Measurements from ENCODE around the gene MKX.

The MKX gene, protein sequence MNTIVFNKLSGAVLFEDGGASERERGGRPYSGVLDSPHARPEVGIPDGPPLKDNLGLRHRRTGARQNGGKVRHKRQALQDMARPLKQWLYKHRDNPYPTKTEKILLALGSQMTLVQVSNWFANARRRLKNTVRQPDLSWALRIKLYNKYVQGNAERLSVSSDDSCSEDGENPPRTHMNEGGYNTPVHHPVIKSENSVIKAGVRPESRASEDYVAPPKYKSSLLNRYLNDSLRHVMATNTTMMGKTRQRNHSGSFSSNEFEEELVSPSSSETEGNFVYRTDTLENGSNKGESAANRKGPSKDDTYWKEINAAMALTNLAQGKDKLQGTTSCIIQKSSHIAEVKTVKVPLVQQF

DNA sequence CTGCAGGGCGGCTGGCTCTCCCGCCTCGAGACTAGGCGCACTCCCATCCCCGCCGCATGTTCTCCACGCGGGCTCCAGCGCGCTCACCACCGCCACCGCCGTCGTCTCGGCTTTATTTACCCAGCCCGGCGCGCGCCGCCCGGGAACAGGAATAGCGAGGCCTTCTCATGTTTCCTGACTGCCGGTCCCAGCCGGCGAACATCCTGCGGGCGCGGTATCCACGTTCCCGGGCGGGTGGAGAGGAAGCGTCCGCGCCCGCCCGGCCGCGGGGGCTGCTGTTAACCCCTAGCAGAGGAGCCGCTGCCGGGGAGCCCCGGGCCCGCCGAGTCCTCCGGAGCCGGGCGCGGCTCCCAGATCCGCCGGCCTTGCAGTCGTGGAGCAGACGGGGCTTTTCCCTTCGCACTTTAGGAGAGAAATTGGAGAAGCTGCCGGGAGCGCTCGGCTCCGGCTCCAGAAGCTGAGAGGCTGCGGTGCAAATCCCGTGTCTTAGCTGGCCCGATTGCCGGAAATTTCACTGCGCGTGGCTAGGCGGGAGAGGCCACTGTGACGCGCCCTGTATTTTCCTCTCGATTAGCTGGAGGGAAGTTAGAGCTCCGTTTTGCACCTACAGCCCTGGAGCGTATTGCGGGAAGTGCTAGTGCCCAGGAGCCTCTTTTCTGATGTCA lies at the start of gene MKX:
Gene MKX (minus strand): TSS at position 88 of the 665 bp plus-strand sequence. CDS start 2,404 bp downstream, outside the sequence.
- no peak for DNase-seq (ENCODE audit: low read depth in 2 of 2)

DNA sequence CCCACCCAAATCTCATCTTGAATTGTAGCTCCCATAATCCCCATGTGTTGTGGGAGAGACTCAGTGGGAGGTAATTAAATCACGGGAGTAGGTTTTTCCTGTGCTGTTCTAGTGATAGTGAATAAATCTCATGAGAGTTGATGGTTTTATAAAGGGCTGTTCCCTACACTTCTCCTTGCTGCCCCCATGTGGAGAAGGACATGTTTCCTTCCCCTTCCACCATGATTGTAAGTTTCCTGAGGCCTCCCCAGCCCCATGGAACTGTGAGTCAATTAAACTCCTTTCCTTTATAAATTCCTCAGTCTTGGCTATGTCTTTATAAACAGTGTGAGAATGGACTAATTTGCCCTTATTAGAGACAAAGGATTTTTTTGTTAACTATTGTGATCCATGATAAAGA lies 48.5 kb upstream of the MKX start:
- no peak for DNase-seq (ENCODE audit: low read depth in 2 of 2)

DNA sequence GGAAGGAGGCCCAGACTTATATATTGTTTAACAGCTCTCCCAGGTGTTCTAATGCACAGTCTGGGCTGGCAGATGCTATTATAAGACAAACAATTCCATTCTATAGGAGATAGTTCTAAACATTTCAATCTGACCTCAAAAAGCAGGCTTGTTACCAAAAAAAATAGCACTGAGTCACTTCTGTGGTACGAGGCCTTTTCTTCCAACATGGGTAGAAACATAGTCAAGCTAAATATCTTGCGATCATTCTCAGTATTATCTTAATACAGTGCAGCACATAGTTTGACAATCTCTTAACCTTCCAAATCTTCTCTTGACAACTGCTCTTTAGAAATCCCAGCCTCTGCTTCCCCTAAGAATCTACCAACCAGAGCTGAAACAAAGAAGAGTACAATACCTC lies 46.6 kb upstream of the MKX start:
- no peak for DNase-seq (ENCODE audit: low read depth in 2 of 2)

DNA sequence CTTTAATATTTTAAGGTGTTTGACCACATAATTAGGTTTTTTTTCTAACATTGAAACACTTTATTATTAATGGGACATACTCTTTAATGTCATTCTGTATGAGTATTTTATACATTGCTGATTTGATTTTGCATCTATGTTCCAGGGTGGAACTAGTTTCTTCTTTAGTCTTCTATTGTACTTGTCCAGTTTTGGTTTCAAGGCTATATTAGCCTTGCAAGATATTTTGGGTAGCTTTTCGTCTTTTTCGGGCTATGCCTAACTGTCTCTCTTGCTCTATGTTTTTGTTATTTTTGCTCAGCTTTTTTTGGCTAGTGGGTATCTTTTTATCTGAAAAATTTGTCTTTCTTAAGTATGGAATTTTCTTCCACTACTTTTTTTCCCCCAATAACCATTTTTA lies 38.7 kb upstream of the MKX start:
- DNase-seq (ENCODE audit: low read depth in 2 of 2), result no peak

DNA sequence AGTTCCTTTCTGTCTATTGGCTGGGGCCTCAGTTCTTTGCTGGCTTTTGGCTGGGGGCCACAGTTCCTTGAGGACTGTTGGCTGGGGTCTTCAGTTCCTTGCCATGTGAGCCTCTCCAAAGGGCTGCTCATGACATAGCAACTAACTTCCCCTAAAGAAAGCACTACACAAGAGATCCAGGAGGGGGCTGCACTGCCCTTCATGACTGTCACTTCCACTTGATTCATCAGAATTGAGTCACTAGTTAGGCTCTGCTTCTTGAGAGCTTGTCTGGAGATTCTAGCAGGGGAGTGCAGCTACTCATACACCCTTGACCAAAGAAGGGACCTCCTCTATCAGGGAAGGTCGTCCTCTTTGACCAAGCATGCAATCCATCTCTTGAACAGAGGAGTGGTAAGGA lies 38.0 kb upstream of the MKX start:
- DNase-seq (ENCODE audit: low read depth in 2 of 2), result no peak

DNA sequence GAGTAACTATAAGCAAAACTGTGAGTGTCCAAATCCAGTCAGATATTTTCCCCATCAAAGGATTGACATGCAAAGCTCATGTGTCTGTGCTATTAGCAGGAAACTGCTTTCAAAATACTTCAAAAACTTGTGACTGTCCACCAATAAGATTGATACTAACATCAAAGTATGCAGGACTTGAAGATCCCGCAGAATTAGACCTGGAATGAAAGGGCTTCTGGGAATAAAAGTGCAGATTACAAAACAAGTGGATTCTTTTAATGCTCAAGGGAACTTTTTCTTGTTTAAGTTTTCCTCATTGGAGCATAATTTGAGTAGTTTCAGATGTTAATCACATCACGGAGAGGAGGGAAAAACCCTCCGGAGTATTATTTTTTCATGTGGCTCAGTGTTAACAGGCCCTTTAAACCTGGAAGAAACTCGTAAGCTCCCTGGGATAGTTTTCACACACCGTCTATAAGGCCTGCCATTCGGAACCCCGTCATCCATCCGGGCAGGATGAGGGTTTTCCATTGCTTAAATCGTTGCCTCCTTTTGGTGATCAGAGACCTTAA lies 33.9 kb upstream of the MKX start:
- no peak for DNase-seq (ENCODE audit: low read depth in 2 of 2)

DNA sequence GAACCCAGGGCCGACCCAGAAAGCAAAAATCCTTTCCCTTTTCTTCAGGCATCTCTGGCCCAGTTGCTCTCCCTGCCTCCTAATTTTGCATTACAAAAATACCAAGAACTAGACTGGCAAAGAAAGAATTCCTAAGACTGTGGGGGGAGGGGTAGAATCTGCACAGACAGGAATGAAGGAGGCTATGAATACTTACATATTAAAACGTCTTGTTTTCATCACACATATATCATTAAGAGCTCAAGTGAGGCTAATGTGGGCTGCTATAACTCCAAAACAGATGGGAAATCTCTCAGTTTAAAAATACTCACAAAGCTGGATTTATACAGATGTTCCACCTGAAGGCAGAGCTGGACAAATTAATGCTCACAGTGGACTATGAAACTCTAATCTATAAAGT lies 29.2 kb upstream of the MKX start:
- no peak for DNase-seq (ENCODE audit: low read depth in 2 of 2)

DNA sequence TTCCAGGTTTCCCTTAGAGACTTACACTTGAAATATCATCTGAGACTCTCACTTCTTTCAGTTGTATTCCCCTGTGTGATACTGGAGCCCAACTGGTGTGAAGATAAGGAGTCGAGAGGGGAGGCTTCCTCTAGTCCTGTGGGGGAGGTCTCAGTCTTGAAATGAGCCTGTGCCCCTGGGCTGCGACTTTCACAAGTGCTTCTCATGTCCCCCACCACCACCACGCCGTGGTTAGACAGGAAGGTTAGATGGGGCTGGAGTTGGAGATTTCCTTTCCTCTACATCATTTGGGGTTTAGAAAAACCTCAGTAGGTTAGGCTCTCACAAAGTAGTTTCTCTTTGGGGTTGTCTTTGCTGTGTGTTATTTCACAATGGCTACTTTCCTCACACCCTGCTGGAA lies 25.6 kb upstream of the MKX start:
- DNase-seq (ENCODE audit: low read depth in 2 of 2), result no peak

DNA sequence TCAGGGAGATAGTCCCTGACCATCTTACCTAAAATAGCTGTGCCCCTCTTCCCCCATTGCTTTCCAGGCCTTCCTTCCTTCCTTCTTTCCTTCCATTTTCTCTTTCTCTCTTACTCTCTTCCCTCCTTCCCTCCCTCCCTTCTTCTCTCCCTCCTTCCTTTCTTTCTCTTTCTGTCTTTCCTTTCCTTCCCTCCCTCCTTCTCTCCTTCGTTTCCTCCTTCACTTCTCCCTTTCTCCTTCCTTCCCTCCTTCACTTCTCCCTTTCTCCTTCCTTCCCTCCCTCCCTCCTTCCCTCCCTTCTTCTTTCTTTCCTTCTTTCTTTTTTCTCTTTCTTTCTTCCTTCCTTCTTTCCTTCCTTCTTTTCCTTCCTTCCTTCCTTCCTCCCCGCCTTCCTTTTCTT lies 24.6 kb upstream of the MKX start:
- no peak for DNase-seq (ENCODE audit: low read depth in 2 of 2)

DNA sequence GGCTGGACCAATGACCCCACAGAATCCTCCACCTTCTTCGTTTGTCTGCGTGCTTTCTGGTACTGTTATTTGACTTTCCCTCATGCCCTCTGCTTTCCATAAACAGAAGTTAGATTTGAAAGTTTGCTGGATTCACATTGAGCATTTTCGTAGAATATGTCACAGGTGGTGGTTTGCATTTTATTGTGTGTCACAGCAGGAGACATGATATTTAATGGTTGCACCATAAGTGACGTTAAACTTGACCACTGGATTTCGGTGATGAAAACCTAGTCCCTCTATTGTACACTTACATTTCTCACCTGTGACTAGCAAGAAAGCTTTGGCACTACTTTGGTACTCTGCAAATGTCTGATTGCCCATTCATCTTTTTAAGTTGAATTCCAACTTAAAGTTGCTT lies 15.2 kb upstream of the MKX start:
- no peak for DNase-seq (ENCODE audit: low read depth in 2 of 2)

DNA sequence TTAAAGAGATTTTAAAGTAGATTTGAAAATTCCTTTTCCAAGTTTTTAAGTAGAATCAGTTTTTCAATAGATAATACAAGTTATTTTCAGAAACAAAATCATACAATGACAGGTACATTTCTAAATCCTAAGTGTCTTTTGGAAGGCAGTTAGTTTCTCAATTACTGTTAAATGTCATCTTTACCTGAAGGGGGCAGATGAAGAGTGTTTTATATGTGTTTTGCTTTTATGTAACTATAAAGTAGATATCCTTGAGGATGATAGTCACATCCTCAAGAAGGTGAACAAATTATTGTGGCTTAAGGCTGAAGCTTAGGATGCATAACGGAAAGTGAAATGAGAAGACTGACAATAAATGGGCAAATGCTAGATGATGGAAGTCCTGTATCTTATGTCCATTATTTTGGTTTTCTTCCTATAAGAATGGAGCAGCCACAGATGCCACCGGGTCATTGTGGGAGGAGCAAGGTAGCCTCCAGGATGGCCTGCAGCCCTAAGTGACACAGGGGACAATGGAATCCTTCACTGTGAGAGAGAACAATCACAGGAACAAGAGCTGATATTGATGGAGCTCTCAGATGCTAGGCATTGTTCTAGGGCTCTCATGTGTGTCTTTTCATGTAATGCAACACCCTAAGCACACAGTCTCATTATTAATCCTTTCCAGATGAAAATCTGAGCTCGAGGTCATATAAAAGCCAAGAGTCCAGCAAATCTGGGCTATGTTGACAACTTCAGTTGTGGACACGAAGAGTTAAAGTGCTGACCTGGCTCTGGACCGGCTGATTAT lies 14.1 kb upstream of the MKX start:
- no peak for DNase-seq (ENCODE audit: low read depth in 2 of 2)

DNA sequence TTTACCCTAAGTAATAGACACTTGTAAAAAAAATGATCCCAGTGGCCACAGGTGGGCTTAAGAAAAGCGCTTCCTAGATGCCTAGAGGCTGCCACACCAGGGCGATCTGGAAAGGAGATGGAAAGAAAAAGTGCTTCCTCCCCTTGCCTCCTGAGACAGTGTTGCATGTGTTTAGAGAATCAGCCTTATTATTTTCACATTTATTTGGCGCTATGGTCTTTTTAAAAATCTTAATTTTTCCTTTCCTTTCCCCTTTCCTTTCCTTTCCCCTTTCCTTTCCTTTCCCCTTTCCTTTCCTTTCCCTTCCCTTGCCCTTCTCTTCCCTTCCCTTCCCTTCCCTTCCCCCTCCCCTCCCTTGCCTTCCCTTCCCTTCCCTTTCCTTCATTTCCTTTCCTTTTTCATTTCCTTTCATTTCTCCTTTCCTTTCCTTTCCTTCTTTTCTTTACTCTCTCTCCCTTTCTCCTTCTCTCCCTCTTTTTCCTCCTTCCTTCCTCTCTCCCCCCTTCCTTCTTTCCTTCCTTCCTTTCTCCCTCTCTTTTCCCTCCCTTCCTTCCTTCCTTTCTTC lies 7.1 kb upstream of the MKX start:
- no peak for DNase-seq (ENCODE audit: low read depth in 2 of 2)

DNA sequence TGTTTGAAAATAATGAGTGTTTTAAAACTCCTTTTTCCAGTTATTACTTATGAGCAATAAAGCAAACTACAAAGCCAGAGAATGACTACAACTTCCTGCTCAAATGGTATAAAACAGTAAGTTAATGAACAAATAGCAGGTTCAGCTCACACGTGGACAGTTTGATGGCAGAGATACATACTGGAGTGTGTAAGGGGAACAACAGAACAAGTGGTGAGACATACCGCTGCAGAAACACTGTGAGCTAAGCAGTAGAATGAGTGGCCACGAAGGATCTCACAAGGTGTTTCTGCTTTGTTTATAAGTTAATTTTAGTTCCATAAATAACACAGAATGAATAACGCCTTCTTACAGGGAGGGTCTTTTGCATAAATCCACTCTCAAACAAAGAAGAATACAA lies 3.0 kb upstream of the MKX start:
- no peak for DNase-seq (ENCODE audit: low read depth in 2 of 2)

DNA sequence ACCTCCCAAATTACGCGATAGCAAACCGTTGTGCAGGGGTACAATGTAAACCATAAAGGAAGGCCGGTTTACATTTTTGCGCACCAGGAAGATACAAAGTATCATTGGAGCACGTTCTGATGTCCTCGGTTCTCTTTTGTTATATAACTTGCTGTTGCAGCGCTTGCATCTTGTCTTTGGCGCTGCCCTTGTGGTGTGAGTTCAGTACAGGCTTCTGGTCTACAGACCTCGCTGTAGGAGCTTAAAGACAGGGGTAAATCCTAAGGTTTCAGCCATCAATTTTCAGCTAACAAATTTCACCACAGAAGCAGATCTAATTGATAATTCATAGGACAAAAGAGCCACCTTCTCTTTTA lies 1.5 kb upstream of the MKX start:
- no peak for DNase-seq (ENCODE audit: low read depth in 2 of 2)

DNA sequence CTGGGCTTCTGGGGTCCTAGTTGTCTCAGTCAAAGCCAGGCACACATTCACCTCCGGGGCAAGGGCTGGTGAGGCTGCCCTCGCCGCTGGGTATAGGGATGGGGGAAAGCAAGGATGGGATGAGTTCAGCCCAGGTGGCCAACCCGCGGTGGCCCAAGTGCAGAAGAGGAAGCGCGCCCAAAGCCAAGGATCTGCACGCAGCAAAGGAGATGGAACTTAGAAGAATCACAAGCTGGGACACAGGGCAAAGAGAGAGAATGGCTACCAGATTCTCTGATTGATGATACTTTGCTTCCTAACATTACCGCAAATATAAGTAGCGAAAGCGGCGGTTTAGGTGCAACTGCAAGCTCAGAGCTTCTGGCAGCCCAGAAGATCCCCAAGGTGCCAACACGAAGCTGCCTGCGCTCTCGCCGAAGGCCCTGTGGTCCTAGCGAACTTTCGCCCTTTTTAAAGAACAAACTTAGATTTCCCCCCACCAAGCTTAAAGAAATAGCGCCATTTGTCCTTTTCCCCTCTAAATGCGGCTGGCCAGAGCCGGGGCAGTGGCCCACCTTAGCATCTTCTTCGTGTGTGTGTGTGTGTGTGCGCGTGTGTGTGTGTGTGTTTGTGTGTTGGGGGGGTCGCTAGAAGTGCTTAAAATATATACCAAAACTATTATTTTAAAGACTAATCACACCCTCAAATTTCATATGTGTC lies 927 bp upstream of the MKX start:
- DNase-seq (ENCODE audit: low read depth in 2 of 2), result no peak

DNA sequence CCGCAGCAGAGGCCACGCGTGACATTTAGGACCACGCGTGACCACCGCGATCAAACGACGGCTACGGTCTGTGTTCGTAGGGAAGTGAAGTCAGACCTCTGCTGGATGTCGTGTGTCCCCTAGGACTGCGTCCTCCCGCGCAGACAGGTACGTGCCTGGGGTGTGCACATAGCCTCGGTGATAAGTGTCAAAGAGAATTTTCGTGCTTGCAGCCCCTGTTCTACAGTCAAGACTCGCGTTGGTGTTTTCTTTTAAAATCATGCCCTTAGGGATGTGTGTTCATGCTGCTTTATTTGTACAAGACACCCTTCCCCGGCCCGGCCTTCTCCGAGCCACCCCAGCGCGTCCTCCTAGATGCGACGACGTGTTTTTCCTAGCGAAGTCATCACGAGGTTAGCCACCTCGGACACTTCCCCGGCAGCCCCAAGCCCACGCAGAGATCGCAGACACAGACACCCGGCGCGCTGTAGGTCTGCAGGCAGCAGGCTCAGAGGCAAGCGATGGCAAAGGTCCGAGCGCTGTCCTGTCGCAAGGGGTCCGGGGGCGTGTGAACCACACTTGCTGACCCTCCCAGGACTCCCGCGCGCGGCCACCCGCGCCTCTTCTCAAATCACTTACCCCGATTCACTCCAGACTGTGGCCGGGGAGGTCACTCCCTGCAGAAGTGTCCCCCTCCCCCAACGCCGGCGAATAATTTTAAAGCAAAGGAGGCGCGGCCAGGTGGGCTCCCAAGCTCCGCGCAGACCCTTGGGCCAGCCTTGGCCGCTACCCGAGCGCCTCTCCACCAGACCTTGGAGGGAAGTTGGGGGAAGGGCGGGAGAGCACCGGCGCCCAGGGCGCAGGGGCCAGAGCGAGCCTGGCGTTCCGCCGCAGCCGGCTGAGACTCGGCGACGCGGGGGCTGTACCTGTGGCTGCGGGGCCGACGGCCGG lies 552 bp downstream of the MKX start:
- no peak for DNase-seq (ENCODE audit: low read depth in 2 of 2)

DNA sequence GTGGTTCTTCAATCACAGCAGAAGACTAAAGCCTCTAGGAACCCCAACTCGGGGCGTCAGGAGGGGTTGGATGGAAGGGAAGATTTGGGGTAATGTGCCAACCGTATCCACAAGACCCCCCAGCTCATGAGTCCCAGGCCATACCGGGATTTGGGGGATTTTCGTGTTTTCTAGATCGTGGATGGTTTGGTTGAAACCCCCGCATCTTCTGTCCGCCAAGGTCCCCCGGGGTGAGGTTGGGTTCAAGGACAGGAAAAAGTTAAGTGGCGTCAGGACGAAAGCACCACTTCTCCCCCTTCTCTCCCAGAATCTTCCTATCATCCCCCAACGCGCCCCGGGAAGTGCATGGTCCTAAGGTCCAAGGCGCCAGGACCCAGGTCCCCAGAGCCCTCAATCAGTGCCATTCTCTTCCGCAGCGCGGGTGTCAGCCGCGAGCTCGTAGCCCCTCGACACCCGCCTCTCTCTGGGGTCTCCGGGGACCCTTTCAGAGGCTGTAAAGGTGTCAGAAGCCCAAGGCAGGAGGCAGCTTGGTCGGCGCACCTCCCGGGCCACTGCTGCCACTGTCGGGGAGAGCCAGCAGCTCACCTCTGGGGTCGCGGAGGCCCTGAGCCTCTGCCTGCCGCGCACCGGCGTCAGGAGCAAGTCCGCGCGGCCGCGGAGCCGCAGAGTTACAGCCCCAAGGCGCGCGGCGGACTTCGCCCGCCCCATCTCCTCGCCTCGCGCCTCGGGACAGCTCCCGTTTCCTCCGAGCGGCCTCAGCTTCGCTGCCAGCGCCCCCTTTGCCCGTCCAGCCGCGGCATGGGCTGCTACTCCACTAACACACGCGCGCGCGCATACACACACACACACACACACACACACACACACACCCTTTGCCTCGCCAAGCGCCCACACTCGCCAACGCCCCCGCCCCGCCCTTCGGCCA lies 1.5 kb downstream of the MKX start:
- no peak for DNase-seq (ENCODE audit: low read depth in 2 of 2)

DNA sequence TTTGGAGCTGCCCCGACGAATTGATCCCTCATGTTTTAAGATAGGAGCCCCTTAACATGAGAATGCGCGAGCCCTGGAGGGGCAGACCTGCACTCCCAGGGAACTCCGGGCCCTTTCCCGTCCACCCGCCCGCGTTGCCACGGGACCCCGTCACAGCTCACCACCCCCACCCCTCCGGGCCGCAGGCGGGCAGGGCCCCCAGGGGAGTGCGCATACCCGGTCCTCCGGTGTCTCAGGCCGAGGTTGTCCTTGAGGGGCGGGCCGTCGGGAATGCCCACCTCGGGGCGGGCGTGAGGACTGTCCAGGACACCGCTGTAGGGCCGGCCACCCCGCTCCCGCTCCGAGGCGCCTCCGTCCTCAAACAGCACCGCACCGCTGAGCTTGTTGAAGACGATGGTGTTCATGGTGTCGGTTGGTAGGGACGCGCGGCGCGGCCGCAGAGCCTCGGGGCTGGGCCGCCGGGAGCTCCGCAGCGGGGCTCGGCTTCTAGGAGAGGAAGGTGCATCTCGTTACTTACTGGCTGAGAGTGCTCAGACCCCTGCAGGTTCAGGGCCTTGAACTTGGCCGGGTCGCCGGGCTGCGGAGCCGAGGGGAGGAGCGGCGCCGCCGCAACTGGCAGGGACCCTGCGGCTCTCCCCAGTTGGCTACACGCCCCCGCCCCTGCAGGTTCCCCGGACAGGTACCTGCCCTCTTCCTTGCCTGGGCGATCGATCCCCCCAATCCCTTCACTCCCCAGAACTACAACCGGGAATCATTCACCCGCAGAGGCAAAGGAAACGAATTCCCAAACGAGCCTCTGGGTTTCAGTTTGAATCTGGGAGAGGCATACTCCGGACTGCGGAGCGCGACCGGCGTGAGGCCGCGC lies 2.4 kb downstream of the MKX start:
- no peak for DNase-seq (ENCODE audit: low read depth in 2 of 2)

Measured in stimulated activated CD8-positive, alpha-beta memory T cell treated with anti-CD3 and anti-CD28 coated beads, Interleukin-7, amount 100 ng/mL, for 4 hours (primary cell).